ENCODE measurements around the gene DLX1.
"Not testable (repeated sequence)": the region's sequence is repeated elsewhere in the genome, so short reads cannot be mapped to it uniquely, and the experiment has no call there.

DLX1 gene

GRCh38 chr2:172138727-172139126, 53.4 kb downstream of the DLX1 start:
- H3K4me3 Mint-ChIP-seq; H3K27ac Mint-ChIP-seq; H3K9me3 Mint-ChIP-seq; H3K36me3 Mint-ChIP-seq (ENCODE audit: insufficient read depth); H3K4me1 Mint-ChIP-seq (ENCODE audit: low read depth in 2 of 2); ATAC-seq (replicated peaks); DNase-seq: not testable (repeated sequence)
- peaks cover 18 to 34% of the 10 kb centered on the region in 2 donors for H3K27me3 Mint-ChIP-seq
